ENCODE data around the gene CA5B. TPM values are rescaled to one million over a fixed set of nuclear protein-coding genes. Genes with fewer than 3 reads are reported as not detected.
A peak's percentile ranks its signal among the peaks of the same experiment; 100 is the strongest.

The CA5B gene
- total RNA-seq, 4 donors from 2014 or later = 7.2 to 14.0 (median 11.8) TPM

DNA sequence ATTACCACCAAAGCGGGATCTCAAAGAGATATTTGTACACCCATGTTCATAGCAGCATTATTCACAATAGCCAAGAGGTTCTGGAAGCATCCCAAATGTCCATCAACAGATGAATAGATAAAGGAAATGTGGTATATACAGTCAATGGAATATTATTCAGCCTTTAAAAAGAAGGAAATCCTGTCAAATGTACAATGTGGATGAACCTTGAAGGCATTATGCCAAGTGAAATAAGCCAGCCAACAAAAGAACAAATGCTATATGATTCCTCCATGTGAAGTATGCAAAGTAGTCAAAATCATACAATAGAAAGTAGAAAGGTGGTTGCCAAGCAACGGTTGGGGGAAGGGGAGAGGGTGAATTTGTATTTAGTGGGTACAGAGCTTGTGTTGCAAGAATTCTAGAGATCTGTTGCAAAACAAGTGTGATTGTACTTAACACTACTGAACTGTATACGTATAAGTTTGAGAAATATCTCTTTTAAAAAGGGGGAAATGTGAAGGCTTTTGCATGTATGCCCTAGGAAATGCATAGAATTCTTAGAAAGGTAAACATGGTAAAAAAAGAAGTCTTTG, 47.2 kb downstream of the CA5B start:
- DNase-seq (ENCODE audit: low spot score in 2 of 2) = no peak
- WGBS, 2 donors = 92 to 95% methylated on average over 3 of the region's 3 CpGs
- H3K4me3 ChIP-seq (ENCODE audit: low read depth, poor library complexity, severe bottlenecking) = no peak overlapping the region
- intact Hi-C loops (cut with DNase I; ENCODE audit: low total_unique reads) = no loop called here
- TF ChIP-seq POLR2A (IDR thresholded peaks at IDR 0.05) = no peak
- TF ChIP-seq CTCF (IDR thresholded peaks at IDR 0.05) = no peak

GRCh38 chrX:15786915-15787314, 48.8 kb downstream of the CA5B start:
- DNase-seq (ENCODE audit: low spot score in 2 of 2) = no peak
- TF ChIP-seq POLR2A (IDR thresholded peaks at IDR 0.05) = no peak
- no peak for TF ChIP-seq CTCF (IDR thresholded peaks at IDR 0.05)
- no peak overlapping the region for H3K4me3 ChIP-seq (ENCODE audit: low read depth, poor library complexity, severe bottlenecking)
- 52 to 62% methylated on average over 3 of the region's 3 CpGs for WGBS, 2 donors
- intact Hi-C loops (cut with DNase I; ENCODE audit: low total_unique reads) = no loop called here

DNA sequence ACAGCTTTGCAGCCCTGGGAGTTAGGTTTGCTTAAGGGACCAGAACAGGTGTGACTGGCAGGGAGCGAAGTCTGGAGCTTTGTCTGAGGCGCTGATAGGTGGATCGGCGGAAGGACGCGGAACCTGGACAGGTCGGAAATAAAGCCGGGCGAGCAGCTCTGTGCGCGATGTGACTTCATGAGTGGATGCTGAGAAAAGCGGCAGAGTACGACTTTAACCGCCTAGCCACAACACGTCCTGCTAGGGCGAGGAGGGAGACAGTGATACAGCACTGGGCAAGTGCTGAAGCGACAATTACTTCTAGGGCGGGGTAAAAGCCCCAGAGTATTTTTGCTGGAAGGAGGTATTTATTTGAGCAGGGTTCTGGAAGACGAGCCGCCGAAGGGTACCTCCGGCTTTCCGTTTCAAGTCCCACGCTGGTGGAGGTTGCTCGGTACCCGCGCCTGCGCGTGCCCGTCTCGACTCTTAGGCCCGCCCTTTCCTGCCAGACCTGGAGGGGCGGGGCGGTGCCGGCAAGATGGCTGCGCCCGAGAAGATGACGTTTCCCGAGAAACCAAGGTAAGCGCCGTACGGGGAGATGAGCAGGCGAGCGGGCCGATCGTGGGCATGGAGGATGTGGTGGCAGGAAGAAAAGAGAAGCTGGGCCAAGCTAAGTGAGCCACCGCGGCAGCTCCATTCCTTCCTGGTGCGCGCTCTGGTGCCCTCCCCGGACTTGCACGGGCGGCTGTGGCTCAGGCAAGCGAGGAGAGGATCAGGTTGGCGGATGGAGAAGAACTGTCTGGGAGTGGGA, 52.1 kb downstream of the CA5B start, which contains the start of gene ZRSR2:
TSS of gene ZRSR2 (plus strand) at position 506 of the 790 bp plus-strand sequence. CDS start at position 518, 12 bp downstream.
- TF ChIP-seq POLR2A (IDR thresholded peaks at IDR 0.05) (no peak), CTCF (IDR thresholded peaks at IDR 0.05) (no peak)
- peak within 1 kb of the TSS; percentile 50 for H3K4me3 ChIP-seq (ENCODE audit: low read depth, poor library complexity, severe bottlenecking)
- 0 to 1% methylated on average over 29 to 55 of the region's 55 CpGs for whole genome bisulfite sequencing, 2 donors
- intact Hi-C loops (cut with DNase I; ENCODE audit: low total_unique reads) = loop anchor here (10.0 kb wide), 1 partner anchor 105 kb away; no protein-coding TSS in a partner anchor
- DNase-seq (ENCODE audit: low spot score in 2 of 2) = peak; percentile 64 to 97

- intact Hi-C loops (cut with DNase I; ENCODE audit: low total_unique reads) = loop anchor here (10.0 kb wide), 1 partner anchor 106 kb away; no protein-coding TSS in a partner anchor
- DNase-seq (ENCODE audit: low spot score in 2 of 2) = no peak
- TF ChIP-seq POLR2A (IDR thresholded peaks at IDR 0.05) = no peak
- TF ChIP-seq CTCF (IDR thresholded peaks at IDR 0.05) = no peak
- 0 to 1% methylated on average over 7 to 15 of the region's 15 CpGs for WGBS, 2 donors
- H3K4me3 ChIP-seq (ENCODE audit: low read depth, poor library complexity, severe bottlenecking) = peak overlapping the region; percentile 50
Observed at GRCh38 chrX:15790769-15791290, 52.8 kb downstream of the CA5B start.

DNA sequence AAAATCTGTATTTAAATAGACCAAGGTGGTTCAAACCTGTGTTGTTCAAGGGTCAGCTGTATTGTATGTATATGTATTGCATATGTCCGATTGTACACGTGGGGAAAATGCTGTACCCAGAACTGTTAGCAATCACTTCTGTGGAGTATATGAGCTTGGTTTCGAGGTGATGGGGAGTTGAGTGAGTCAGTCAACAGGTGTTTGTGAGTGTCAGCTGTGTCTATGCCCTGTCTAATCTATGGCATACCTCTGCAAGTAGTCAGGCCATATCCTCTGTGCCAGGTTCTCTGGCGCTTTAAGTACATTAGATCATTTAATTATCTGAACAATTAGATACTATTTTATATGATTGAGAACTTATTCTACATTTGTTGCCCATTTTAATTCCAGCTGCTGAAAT, 59.6 kb downstream of the CA5B start:
- intact Hi-C loops (cut with DNase I; ENCODE audit: low total_unique reads) = loop anchor here (10.0 kb wide), 1 partner anchor 113 kb away; no protein-coding TSS in a partner anchor
- 90 to 96% methylated on average over 4 of the region's 4 CpGs for WGBS, 2 donors
- TF ChIP-seq CTCF (IDR thresholded peaks at IDR 0.05) (no peak), POLR2A (IDR thresholded peaks at IDR 0.05) (no peak)
- no peak for DNase-seq (ENCODE audit: low spot score in 2 of 2)
- H3K4me3 ChIP-seq (ENCODE audit: low read depth, poor library complexity, severe bottlenecking) = no peak overlapping the region
